K562 (cell line): ENCODE measurements around the gene FOXO4. TPM values are rescaled to one million over a fixed set of nuclear protein-coding genes. Genes with fewer than 3 reads are reported as not detected.

Experiments
- ATAC-seq: fragments of 200-7000 bp; cut with Tn5 transposase; 3 replicates; pipeline ENCODE4 v1.9.1; 2020; ENCODE audit warnings: moderate library complexity
- BruUV-seq: library from RNA; stranded (reverse); fragments of 400-500 nt; replicated peaks from 2 replicates; lab custom pipeline; 2021; lab: Mats Ljungman, UMichigan
- CTCF ChIA-PET: fragments of 300-600 bp; formaldehyde crosslinking; extraction: SDS; loops from one replicate; lab custom pipeline; 2021; ENCODE audit warnings: low intra/inter-chr PET ratio; lab: Yijun Ruan, JAX
- POLR2A ChIA-PET: fragments of 300-600, 350-650 bp; sonication (Branson Sonifier 250); formaldehyde crosslinking; extraction: SDS; loops from one replicate; lab custom pipeline; 2021; ENCODE audit warnings: antibody characterized with exemption, inconsistent platforms; lab: Yijun Ruan, JAX
- DNase-seq, 4 experiments: peaks; one replicate each; pipeline versions ENCODE4 v3.0.0 to v3.0.0-alpha.2; 2011 to 2018; ENCODE audit warnings: low spot score in 3 of 4, mixed read lengths in 3 of 4; ENCODE audit errors: extremely low read depth in 1 of 4
- FAIRE-seq: peaks from 2 replicates; lab custom pipeline; 2011; peaks lifted over from hg19 to GRCh38; lab: Jason Lieb, UNC
- H2AFZ ChIP-seq: 2 replicates; pipeline ENCODE4 v1.6.0; 2011; ENCODE audit warnings: low read depth, low read length, control low read depth, inconsistent platforms
- H3K27ac ChIP-seq: fragments of 200-600 bp; 3 replicates; pipeline ENCODE4 v1.8.0; 2011; ENCODE audit warnings: low read depth, mild to moderate bottlenecking, control low read depth, inconsistent platforms, low read length, moderate library complexity, mixed read lengths; ENCODE audit errors: extremely low read depth
- H3K27me3 ChIP-seq, 2 experiments: fragments of 300-600 bp in 1 of 2; 2 replicates in 1 of 2; 3 replicates in 1 of 2; pipeline versions ENCODE4 v1.6.0 to v1.8.0; 2011; ENCODE audit warnings: inconsistent platforms in 2 of 2, low read length in 2 of 2, mild to moderate bottlenecking in 1 of 2, mixed read lengths in 1 of 2, moderate library complexity in 1 of 2; ENCODE audit not compliant: control insufficient read depth in 2 of 2, insufficient read depth in 2 of 2
- H3K36me3 ChIP-seq: fragments of 300-600 bp; 3 replicates; pipeline ENCODE4 v1.8.0; 2011; ENCODE audit warnings: mild to moderate bottlenecking, low read length, inconsistent platforms; ENCODE audit not compliant: control insufficient read depth, insufficient read depth
- H3K4me1 ChIP-seq, 2 experiments: fragments of 200-600 bp in 1 of 2; replicated peaks in 1 of 2; 2 replicates in 1 of 2; 3 replicates in 1 of 2; pipeline versions ENCODE4 v1.5.1 to v1.8.0; 2011; ENCODE audit warnings: inconsistent platforms in 2 of 2, low read length in 2 of 2, mild to moderate bottlenecking in 1 of 2, mixed read lengths in 1 of 2, moderate library complexity in 1 of 2; ENCODE audit not compliant: control insufficient read depth in 2 of 2, insufficient read depth in 2 of 2
- H3K4me2 ChIP-seq: 2 replicates; pipeline ENCODE4 v1.6.1; 2011; ENCODE audit warnings: low read length, control low read depth, inconsistent platforms, mixed read lengths; ENCODE audit not compliant: insufficient read depth
- H3K4me3 ChIP-seq: fragments of 200-600 bp; sonication (generic), shearing (Covaris generic); 2 replicates; pipeline ENCODE4 v1.5.1; 2016; ENCODE audit warnings: control low read depth, inconsistent platforms
- H3K79me2 ChIP-seq: fragments of 200-600 bp; 3 replicates; pipeline ENCODE4 v1.8.0; 2011; ENCODE audit warnings: low read length, inconsistent platforms; ENCODE audit not compliant: control insufficient read depth, insufficient read depth
- H3K9ac ChIP-seq, 2 experiments: 2 replicates each; pipeline versions ENCODE4 v1.6.0 to v1.6.1; 2011; ENCODE audit warnings: low read depth in 2 of 2, low read length in 2 of 2, control low read depth in 1 of 2, inconsistent platforms in 1 of 2, mild to moderate bottlenecking in 1 of 2, mixed read lengths in 1 of 2; ENCODE audit not compliant: insufficient read depth in 1 of 2
- H3K9me1 ChIP-seq: one replicate; pipeline ENCODE4 v1.6.0; 2011; ENCODE audit warnings: inconsistent platforms, mild to moderate bottlenecking, low read length, moderate library complexity; ENCODE audit not compliant: control insufficient read depth, insufficient read depth
- H3K9me3 ChIP-seq: replicated peaks from 2 replicates; pipeline ENCODE4 v1.5.1; 2011; ENCODE audit warnings: low read depth, low read length, inconsistent platforms; ENCODE audit not compliant: control insufficient read depth, insufficient read depth
- H4K20me1 ChIP-seq: replicated peaks from 2 replicates; pipeline ENCODE4 v1.6.1; 2011; ENCODE audit warnings: low read length, inconsistent platforms, mixed read lengths; ENCODE audit not compliant: control insufficient read depth, insufficient read depth
- GTF3C2 ChIP-seq: IDR thresholded peaks from 3 replicates; pipeline ENCODE4 v1.6.1; 2011; ENCODE audit warnings: borderline replicate concordance, mild to moderate bottlenecking, moderate library complexity; ENCODE audit not compliant: insufficient read length; ENCODE audit errors: extremely low read depth
- NR2C2 ChIP-seq, 2 experiments: fragments of 200-800 bp in 1 of 2; sonication (Bioruptor generic) in 1 of 2; sonication (generic) in 1 of 2; formaldehyde crosslinking in 1 of 2; IDR thresholded peaks; 2 replicates each; pipeline versions ENCODE4 v1.6.1 to v1.8.0; 2016 to 2022; ENCODE audit warnings: mild to moderate bottlenecking in 1 of 2, missing compliant biosample characterization in 1 of 2, missing genetic modification characterization in 1 of 2, missing genetic modification reagents in 1 of 2
- POLR2A ChIP-seq: fragments of 450-650 bp; conservative IDR thresholded peaks from 2 replicates; pipeline ENCODE4 v1.6.1; 2016
- PTTG1 ChIP-seq: fragments of 450-650 bp; IDR thresholded peaks from 2 replicates; pipeline ENCODE4 v1.6.1; 2016; ENCODE audit warnings: low read depth, mild to moderate bottlenecking, missing genetic modification characterization, missing compliant biosample characterization
- STAG1 ChIP-seq: sonication (generic); formaldehyde crosslinking; IDR thresholded peaks from 2 replicates; pipeline ENCODE4 v1.5.0; 2020; ENCODE audit warnings: missing genetic modification reagents, borderline replicate concordance
- TCF7L2 ChIP-seq: fragments of 150-350 bp; IDR thresholded peaks from 2 replicates; pipeline ENCODE4 v1.6.1; 2016; ENCODE audit warnings: low read depth, mild to moderate bottlenecking, low read length, moderate library complexity
- XRCC4 ChIP-seq: IDR thresholded peaks from one replicate; pipeline ENCODE4 v1.6.1; 2011; ENCODE audit not compliant: insufficient read depth, insufficient read length; ENCODE audit errors: extremely low read depth
- ZZZ3 ChIP-seq: fragments of 450-650 bp; IDR thresholded peaks from 2 replicates; pipeline ENCODE4 v1.6.1; 2016; ENCODE audit warnings: antibody characterized with exemption, mild to moderate bottlenecking, moderate library complexity
- WGBS: fragments of 100-300 bp; shearing (Covaris generic); methylation state at CpG from one replicate; pipeline ENCODE4 v1.1.6; 2016; ENCODE audit warnings: low coverage, mixed read lengths; ENCODE audit not compliant: insufficient coverage; ENCODE audit errors: missing lambda C conversion rate; 5-methylcytosine and 5-hydroxymethylcytosine counted together
- in situ Hi-C: fragments of 300-500 bp; cut with MboI; formaldehyde crosslinking; loops from 4 replicates; pipeline ENCODE4 v1.15.0; 2018; ENCODE audit warnings: inconsistent platforms, mixed read lengths
- intact Hi-C: fragments of 100-400 bp; cut with micrococcal nuclease; formaldehyde crosslinking; loops from 2 replicates; pipeline ENCODE4 v1.14.2; 2022
- polyA plus RNA-seq, 8 experiments: library from polyadenylated mRNA; depleted of rRNA in 4 of 8; stranded (reverse) in 5 of 8; unstranded in 3 of 8; fragments of >200 nt; fragmentation: Nextera tagmentation in 2 of 8; fragmentation: Illumina TruSeq in 1 of 8; extraction: Ambion mirVana in 2 of 8; extraction: Trizol in 1 of 8; gene quantifications; 2 replicates each; pipeline versions ENCODE4 v1.2.1 to v1.2.3, GENCODE V29; 2011 to 2014; ENCODE audit warnings: inconsistent platforms in 1 of 8, missing spikeins in 1 of 8
- total RNA-seq, 7 experiments: library from RNA; depleted of rRNA in 6 of 7; stranded (reverse); fragments of >200 nt in 6 of 7; fragmentation: Illumina TruSeq in 2 of 7; extraction: Trizol in 2 of 7; gene quantifications; 2 replicates each; pipeline versions ENCODE4 v1.2.1 to v1.2.3, GENCODE V29; 2011 to 2021; ENCODE audit warnings: low replicate concordance in 1 of 7
- TF ChIP-seq, protein P1 (sequence below): fragments of 250-450 bp; sonication (Bioruptor Pico); IDR thresholded peaks from 2 replicates; pipeline ENCODE4 v1.4.0; 2020; ENCODE audit warnings: mild to moderate bottlenecking

FOXO4 gene
- total and polyA plus RNA-seq, 9 of the 15 experiments (the other 6 are each of a cell fraction or from before 2014, with no cell fraction given): 0.13 to 26.6 (median 8.5) TPM

DNA sequence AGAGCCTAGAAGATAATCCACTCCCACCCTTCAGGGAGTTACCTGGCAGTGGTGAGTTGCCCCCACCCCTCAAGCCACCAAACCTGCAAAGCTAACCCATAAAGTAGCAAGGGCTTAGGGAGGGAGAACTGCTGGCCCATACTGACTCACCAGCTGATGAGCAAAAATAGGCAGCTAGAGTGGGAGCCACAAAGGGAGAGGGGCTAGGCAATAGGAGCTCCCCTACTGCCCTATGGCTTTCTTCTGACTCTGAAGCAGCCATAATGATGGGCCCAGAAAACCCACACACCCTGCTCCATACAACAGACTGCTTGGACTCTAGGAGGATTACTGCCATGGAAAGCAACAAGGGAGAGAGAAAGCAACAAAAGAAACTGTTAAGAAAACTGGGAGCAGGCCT is 35.5 kb upstream of the FOXO4 start (continued):
- TF ChIP-seq XRCC4: no peak
- TF ChIP-seq NR2C2 (CRISPR knock-in tag; IDR thresholded peaks at IDR 0.05): no peak
- no peak for TF ChIP-seq NR2C2 (tag; IDR thresholded peaks at IDR 0.05)

DNA sequence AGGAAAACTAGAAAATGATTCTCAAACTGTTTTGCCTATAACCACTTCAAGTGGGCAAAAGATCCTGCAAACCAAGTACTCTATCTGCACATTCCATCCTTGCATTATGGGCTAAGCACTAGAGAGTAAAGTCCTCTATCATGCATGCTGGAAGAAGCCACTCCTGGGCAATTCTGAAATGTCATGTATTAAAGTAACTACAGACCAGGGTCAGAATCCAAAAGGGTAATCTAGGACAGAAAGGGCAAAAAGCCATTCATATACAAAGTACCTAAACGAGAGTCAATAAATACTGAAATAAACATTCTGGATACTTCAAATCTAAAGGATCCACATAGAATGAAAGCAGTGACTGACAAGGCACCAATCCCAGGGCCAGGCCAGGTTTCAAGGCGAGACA is 28.6 kb upstream of the FOXO4 start:
- CTCF ChIA-PET: no interaction called here
- peak overlapping the region; percentile 82 for H3K4me3 ChIP-seq
- no peak for TF ChIP-seq PTTG1 (tag)
- no peak for TF ChIP-seq TCF7L2
- no peak for TF ChIP-seq ZZZ3
- TF ChIP-seq, protein P1, sequence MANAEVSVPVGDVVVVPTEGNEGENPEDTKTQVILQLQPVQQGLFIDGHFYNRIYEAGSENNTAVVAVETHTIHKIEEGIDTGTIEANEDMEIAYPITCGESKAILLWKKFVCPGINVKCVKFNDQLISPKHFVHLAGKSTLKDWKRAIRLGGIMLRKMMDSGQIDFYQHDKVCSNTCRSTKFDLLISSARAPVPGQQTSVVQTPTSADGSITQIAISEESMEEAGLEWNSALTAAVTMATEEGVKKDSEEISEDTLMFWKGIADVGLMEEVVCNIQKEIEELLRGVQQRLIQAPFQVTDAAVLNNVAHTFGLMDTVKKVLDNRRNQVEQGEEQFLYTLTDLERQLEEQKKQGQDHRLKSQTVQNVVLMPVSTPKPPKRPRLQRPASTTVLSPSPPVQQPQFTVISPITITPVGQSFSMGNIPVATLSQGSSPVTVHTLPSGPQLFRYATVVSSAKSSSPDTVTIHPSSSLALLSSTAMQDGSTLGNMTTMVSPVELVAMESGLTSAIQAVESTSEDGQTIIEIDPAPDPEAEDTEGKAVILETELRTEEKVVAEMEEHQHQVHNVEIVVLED (CRISPR knock-in tag): no peak
- TF ChIP-seq STAG1: no peak
- no peak for TF ChIP-seq GTF3C2
- no peak for TF ChIP-seq POLR2A
- TF ChIP-seq, all 486 proteins: peak for 0
- intact Hi-C loops: no loop called here
- Histone ChIP-seq H3K27me3 (no peaks in the 10 kb centered on the region), H4K20me1 (no peaks in the 10 kb centered on the region; the same call in 1 of the 2 replicates), H3K9me1 (no peaks in the 10 kb centered on the region), H3K4me2 (peak overlapping the region; percentile 97), H2AFZ (peak overlapping the region; percentile 97), H3K79me2 (peaks cover 25% of the 10 kb centered on the region), H3K27ac (peak overlapping the region; percentile 75), H3K4me1 (peaks cover 0 to 4% of the 10 kb centered on the region in 2 experiments; a peak in 2 of 5 replicates), H3K9ac (peak overlapping the region; percentile 79 to 89), H3K36me3 (peaks cover 11% of the 10 kb centered on the region), H3K9me3 (no peaks in the 10 kb centered on the region)
- no peak for FAIRE-seq
- in situ Hi-C loops: no loop called here
- BruUV-seq: no TSS peak
- WGBS: 0% methylated on average over 2 of the region's 2 CpGs
- no peak for ATAC-seq
- POLR2A ChIA-PET: interaction anchor here (0.9 to 1.1 kb wide), 3 partner anchors 9 to 115 kb away, joined by 3 to 4 read pairs (median 3); no protein-coding TSS in a partner anchor
- DNase-seq: no peak
